Measurements from ENCODE around the gene TSEN15.

The TSEN15 gene

DNA sequence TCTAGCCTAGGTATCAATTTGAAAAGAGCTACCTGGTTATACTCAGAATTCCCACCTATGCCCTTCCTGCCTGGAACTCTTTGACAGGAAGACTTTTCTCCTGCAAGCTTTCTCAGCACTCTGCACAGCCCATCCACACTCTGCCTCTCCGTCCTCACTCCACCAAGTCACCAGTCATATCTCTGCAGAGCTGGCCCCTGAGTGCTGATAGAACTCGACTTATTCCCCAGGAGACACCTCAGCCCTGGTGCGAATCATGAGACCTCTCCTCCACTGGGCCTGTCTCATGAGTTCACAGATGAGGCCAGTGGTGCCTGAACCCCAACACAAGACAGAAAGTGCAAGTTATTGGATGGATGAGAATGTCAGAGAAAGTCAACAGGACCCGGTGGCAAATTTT is 46.0 kb upstream of the TSEN15 start:
- Histone ChIP-seq H3K27me3 (replicated peaks; ENCODE audit: insufficient read depth, low read length) (no peaks in the 10 kb centered on the region), H3F3A (ENCODE audit: insufficient read depth, low read length) (no peaks in the 10 kb centered on the region), H3K36me3 (replicated peaks; ENCODE audit: insufficient read depth, low read length) (no peaks in the 10 kb centered on the region), H3K9me2 (replicated peaks; ENCODE audit: insufficient read depth, low read length) (no peaks in the 10 kb centered on the region), H3K79me2 (ENCODE audit: low read length) (no peaks in the 10 kb centered on the region), H3K9ac (ENCODE audit: low read length) (no peak overlapping the region), H3K27ac (ENCODE audit: low read length) (no peak overlapping the region), H2AFZ (ENCODE audit: low read length) (no peak overlapping the region), H4K20me1 (ENCODE audit: insufficient read depth, low read length) (no peaks in the 10 kb centered on the region), H3K9me3 (replicated peaks; ENCODE audit: insufficient read depth, low read length) (no peaks in the 10 kb centered on the region), H3K4me1 (ENCODE audit: low read length) (no peaks in the 10 kb centered on the region), H3K4me3 (ENCODE audit: low read length) (no peak overlapping the region), H3K4me2 (ENCODE audit: low read depth, low read length) (no peak overlapping the region)
- no peak for DNase-seq
- TF ChIP-seq, protein P1, sequence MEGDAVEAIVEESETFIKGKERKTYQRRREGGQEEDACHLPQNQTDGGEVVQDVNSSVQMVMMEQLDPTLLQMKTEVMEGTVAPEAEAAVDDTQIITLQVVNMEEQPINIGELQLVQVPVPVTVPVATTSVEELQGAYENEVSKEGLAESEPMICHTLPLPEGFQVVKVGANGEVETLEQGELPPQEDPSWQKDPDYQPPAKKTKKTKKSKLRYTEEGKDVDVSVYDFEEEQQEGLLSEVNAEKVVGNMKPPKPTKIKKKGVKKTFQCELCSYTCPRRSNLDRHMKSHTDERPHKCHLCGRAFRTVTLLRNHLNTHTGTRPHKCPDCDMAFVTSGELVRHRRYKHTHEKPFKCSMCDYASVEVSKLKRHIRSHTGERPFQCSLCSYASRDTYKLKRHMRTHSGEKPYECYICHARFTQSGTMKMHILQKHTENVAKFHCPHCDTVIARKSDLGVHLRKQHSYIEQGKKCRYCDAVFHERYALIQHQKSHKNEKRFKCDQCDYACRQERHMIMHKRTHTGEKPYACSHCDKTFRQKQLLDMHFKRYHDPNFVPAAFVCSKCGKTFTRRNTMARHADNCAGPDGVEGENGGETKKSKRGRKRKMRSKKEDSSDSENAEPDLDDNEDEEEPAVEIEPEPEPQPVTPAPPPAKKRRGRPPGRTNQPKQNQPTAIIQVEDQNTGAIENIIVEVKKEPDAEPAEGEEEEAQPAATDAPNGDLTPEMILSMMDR (IDR thresholded peaks at IDR 0.05; ENCODE audit: low read length) = no peak
- no peak for TF ChIP-seq EZH2phosphoT487 (IDR thresholded peaks at IDR 0.05; ENCODE audit: low read length)
- no peak for TF ChIP-seq EZH2 (optimal IDR thresholded peaks at IDR 0.05; ENCODE audit: low read depth, low read length)

- H3K9me2 ChIP-seq (replicated peaks; ENCODE audit: insufficient read depth, low read length) = no peaks in the 10 kb centered on the region
- no peak overlapping the region for H3K4me3 ChIP-seq (ENCODE audit: low read length)
- H3K9ac ChIP-seq (ENCODE audit: low read length) = no peak overlapping the region
- H3K9me3 ChIP-seq (replicated peaks; ENCODE audit: insufficient read depth, low read length) = no peaks in the 10 kb centered on the region
- H2AFZ ChIP-seq (ENCODE audit: low read length) = no peak overlapping the region
- H3K27me3 ChIP-seq (replicated peaks; ENCODE audit: insufficient read depth, low read length) = no peaks in the 10 kb centered on the region
- no peaks in the 10 kb centered on the region for H3F3A ChIP-seq (ENCODE audit: insufficient read depth, low read length)
- H3K4me1 ChIP-seq (ENCODE audit: low read length) = no peaks in the 10 kb centered on the region
- no peak overlapping the region for H3K4me2 ChIP-seq (ENCODE audit: low read depth, low read length)
- no peak for DNase-seq
- no peaks in the 10 kb centered on the region for H3K79me2 ChIP-seq (ENCODE audit: low read length)
- no peak overlapping the region for H3K27ac ChIP-seq (ENCODE audit: low read length)
- H4K20me1 ChIP-seq (ENCODE audit: insufficient read depth, low read length) = no peaks in the 10 kb centered on the region
- H3K36me3 ChIP-seq (replicated peaks; ENCODE audit: insufficient read depth, low read length) = no peaks in the 10 kb centered on the region
- TF ChIP-seq EZH2phosphoT487 (IDR thresholded peaks at IDR 0.05; ENCODE audit: low read length) (no peak), EZH2 (optimal IDR thresholded peaks at IDR 0.05; ENCODE audit: low read depth, low read length) (no peak)
- TF ChIP-seq, protein P1 (IDR thresholded peaks at IDR 0.05; ENCODE audit: low read length) = no peak
Observed at GRCh38 chr1:184010788-184011187, 40.7 kb upstream of the TSEN15 start.

DNA sequence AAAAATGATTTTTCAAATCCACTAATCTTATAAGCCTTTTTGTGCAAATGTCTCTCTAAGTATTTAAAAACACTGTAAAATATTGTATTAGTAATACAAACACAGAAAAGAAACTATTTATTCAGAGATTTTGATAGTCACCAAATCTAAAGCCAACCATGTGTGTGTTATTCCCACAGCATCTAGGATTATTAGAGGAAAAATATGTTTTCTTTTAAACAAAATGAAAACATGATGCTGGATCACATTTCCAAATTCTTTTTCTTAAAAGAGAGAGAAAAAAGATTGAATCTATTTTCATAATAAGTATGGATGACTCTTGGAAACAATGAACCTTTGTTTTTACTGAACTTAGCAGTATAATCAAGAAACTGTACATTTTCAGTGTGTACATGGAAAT is 39.3 kb upstream of the TSEN15 start:
- Histone ChIP-seq H4K20me1 (ENCODE audit: insufficient read depth, low read length) (no peaks in the 10 kb centered on the region), H3K79me2 (ENCODE audit: low read length) (no peaks in the 10 kb centered on the region), H2AFZ (ENCODE audit: low read length) (no peak overlapping the region), H3K4me2 (ENCODE audit: low read depth, low read length) (no peak overlapping the region), H3K4me3 (ENCODE audit: low read length) (no peak overlapping the region), H3K9me3 (replicated peaks; ENCODE audit: insufficient read depth, low read length) (no peaks in the 10 kb centered on the region), H3K36me3 (replicated peaks; ENCODE audit: insufficient read depth, low read length) (no peaks in the 10 kb centered on the region), H3F3A (ENCODE audit: insufficient read depth, low read length) (no peaks in the 10 kb centered on the region), H3K4me1 (ENCODE audit: low read length) (no peaks in the 10 kb centered on the region), H3K27me3 (replicated peaks; ENCODE audit: insufficient read depth, low read length) (no peaks in the 10 kb centered on the region), H3K27ac (ENCODE audit: low read length) (no peak overlapping the region), H3K9me2 (replicated peaks; ENCODE audit: insufficient read depth, low read length) (no peaks in the 10 kb centered on the region), H3K9ac (ENCODE audit: low read length) (no peak overlapping the region)
- TF ChIP-seq EZH2phosphoT487 (IDR thresholded peaks at IDR 0.05; ENCODE audit: low read length) = no peak
- TF ChIP-seq EZH2 (optimal IDR thresholded peaks at IDR 0.05; ENCODE audit: low read depth, low read length) = no peak
- TF ChIP-seq, protein P1 (IDR thresholded peaks at IDR 0.05; ENCODE audit: low read length) = no peak
- no peak for DNase-seq

Measured in MM.1S (cell line).